Stimulated activated CD4-positive, alpha-beta T cell treated with anti-CD3 and anti-CD28 coated beads, Interleukin-4, amount 100 ng/mL, for 1 hour (primary cell): ENCODE measurements around the gene PNMA5.
A peak's percentile ranks its signal among the peaks of the same experiment; 100 is the strongest.

Experiments used
- DNase-seq: peaks from one replicate; pipeline ENCODE4 v3.0.0-alpha.2; 2020

Gene PNMA5

DNA sequence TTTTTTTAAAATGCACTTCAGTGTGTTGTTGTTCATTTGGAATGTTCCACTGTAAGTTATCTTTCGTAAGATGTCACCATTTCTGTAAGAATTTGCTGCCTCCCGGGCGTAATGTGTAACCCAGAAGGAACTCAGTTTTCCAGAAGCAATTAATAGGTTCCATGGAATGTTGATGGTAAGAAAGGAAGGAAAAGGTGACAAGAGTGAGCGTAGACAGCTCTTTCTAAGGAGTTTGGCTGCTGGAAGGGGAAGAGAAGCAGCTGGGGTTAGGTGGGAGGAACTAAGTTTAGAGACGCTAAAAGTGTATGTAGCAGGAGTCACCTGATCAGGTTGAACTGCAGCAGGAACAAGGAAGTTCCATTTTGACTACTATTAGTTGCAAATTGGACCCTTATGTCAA lies 35.9 kb downstream of the PNMA5 start:
- no peak for DNase-seq

GRCh38 chrX:152950786-152951185 lies 43.1 kb downstream of the PNMA5 start:
- DNase-seq = no peak

DNA sequence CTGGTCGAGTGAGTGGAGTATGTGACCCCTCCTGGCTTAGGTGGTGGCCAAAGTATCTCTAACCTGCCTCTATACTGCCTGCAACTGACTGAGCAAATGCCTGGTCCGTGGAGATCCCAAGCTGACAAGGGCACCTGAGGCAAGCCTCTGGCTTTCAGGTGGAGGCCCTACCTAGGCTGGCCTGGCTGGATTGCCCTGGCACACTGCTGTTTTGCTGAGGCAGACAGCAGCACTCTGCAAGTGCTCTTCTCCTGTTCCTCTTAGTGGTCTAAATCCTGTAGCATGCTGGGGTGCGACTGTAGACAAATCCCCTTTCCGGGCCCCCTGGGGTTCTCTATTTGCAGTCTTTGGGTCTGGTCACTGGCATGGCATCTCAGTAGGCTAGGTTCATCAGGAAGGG lies 44.8 kb downstream of the PNMA5 start:
- DNase-seq = no peak

GRCh38 chrX:152946681-152947080 lies 47.2 kb downstream of the PNMA5 start:
- DNase-seq = no peak

GRCh38 chrX:152945021-152945979 lies 48.6 kb downstream of the PNMA5 start:
- DNase-seq = no peak

- DNase-seq = no peak
These were observed 50.1 kb downstream of the PNMA5 start for GRCh38 chrX:152943826-152944225.

DNA sequence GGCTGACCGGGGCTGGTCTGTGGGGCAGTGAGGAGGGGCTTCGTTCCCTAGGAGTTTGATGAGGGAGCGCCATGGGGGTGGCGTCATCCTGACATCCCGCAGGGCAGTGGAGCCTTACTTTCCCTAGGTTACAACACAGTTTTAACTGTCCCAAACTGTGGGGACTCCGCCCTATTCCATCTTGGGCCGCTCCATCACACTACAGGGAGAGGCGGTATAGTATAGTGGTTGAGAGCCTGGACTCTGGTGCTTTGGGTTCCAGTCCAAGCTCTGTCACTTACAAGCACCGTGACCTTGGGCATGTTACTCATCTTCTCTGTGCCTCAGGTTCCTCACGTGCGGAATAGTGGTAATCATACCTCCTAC lies 51.9 kb downstream of the PNMA5 start:
- no peak for DNase-seq

DNA sequence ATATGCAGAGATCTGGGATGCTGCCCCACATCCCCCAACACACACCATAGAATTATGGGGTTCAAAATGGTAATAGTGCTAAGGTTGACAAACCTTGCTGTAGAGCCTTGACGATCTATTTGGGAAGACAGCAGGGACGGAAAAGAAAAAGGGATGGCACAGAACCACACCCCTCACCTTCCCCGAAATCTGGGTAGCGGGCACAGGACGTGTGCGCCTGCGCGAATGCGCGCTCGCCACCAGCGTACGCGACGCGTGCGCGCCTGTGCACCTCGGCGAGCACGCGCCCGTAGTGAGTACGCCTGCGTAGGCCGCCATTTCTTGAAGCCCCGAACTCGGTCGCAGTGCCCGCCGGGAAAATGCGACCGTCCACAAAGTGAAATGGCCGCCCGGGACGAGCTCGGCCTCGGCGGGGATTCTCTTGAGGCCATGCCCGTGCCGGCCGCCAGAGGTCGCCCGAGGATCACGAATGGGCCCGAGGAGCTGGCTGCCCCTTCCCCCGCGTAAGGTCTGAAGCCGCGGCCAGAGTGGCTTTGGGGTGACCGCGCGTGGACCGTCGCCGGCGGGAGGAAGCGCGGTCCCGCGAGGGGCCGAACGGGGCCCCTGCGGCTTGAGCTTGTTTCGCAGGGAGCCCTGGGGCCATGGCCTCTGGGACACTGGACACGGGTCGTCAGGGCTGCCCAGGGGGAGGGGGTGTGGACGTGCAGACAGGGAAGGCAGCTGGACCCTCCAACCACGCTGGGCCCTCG lies 52.4 kb downstream of the PNMA5 start:
- peak; percentile 87 for DNase-seq
